SH-SY5Y (cell line): ENCODE measurements around the gene DOC2B.

ENCODE experiments used
- GATA2 ChIP-seq: IDR thresholded peaks from 2 replicates; pipeline ENCODE4 v1.6.1; 2011; ENCODE audit warnings: mild to moderate bottlenecking, low read depth, low read length
- GATA3 ChIP-seq: IDR thresholded peaks from 2 replicates; pipeline ENCODE4 v1.6.1; 2011; ENCODE audit warnings: low read depth, mild to moderate bottlenecking, low read length, moderate library complexity

GRCh38 chr17:148757-149156, 32.7 kb downstream of the DOC2B start:
- TF ChIP-seq GATA2 = no peak
- no peak for TF ChIP-seq GATA3
